GM12865 (cell line): ENCODE measurements around the gene SLC44A5.

Experiments
- DNase-seq: peaks from one replicate; pipeline ENCODE4 v3.0.0; 2010; ENCODE audit warnings: low read depth
- H3K4me3 ChIP-seq: 2 replicates; pipeline ENCODE4 v1.5.1; 2011; ENCODE audit warnings: mild to moderate bottlenecking, low read depth, low read length, control low read depth
- TF ChIP-seq, protein P1 (sequence below): IDR thresholded peaks from 2 replicates; pipeline ENCODE4 v1.5.1; 2011; ENCODE audit warnings: low read length, control low read depth, low read depth, inconsistent platforms; ENCODE audit not compliant: insufficient read depth; ENCODE audit errors: missing control alignments

The SLC44A5 gene

DNA sequence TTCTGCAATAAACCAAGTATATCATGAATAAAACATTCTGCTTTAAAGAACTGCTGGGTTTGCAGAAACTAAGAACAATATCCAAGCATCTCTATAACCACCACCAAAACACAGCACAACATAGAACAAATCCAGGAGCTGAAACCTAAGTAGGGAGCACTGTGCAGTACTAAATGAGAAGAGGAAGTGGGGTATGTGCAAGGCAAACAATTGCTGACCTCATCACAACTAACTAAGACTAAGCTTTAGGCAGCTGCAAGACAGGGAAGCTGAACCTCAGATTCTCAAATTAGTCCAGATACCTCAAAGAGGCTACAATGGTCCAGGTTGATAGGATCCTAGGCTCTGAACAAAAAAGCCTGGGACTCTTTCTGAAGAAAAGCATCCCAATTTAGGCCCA lies 172.6 kb downstream of the SLC44A5 start:
- no peak for DNase-seq
- H3K4me3 ChIP-seq, result no peak overlapping the region
- TF ChIP-seq, protein P1, sequence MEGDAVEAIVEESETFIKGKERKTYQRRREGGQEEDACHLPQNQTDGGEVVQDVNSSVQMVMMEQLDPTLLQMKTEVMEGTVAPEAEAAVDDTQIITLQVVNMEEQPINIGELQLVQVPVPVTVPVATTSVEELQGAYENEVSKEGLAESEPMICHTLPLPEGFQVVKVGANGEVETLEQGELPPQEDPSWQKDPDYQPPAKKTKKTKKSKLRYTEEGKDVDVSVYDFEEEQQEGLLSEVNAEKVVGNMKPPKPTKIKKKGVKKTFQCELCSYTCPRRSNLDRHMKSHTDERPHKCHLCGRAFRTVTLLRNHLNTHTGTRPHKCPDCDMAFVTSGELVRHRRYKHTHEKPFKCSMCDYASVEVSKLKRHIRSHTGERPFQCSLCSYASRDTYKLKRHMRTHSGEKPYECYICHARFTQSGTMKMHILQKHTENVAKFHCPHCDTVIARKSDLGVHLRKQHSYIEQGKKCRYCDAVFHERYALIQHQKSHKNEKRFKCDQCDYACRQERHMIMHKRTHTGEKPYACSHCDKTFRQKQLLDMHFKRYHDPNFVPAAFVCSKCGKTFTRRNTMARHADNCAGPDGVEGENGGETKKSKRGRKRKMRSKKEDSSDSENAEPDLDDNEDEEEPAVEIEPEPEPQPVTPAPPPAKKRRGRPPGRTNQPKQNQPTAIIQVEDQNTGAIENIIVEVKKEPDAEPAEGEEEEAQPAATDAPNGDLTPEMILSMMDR, result no peak

DNA sequence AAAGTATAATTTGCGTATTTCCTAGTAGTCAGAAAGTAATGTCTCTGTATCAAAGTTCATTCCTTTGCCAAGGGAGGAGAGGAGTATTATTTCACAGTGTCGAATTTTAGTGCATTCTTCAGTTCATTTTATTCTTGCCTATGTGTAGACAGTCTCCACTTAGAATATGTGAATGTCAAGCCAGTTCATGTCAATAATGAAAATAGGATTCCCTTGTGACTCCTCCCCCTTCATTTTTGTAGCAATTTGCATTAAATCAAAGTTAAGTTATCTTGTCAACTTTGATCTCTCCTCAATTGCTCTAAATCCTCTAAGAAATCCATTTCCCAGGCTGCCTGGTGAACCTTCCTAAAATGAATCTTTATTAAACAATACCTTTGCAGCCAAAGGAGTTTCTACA lies 179.1 kb downstream of the SLC44A5 start:
- TF ChIP-seq, protein P1, result no peak
- no peak overlapping the region for H3K4me3 ChIP-seq
- no peak for DNase-seq

DNA sequence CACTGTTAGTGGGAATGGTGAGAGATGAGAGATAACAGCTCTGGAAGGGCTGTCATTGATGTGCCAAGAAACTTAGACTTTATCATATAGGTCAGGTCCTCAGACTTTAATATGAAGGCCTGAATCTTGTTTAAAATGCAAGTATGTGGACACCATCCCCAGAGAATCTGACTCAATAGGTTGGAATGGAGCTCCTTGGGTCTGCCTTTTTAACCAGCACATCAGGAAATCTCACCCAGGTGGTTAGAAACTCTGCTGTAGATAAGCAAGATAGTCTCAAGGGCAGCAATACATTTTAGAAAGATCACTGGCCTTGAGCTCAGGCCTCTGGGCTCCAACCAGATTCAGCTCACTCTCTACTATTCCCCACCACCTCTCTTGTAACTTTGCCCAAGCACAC lies 180.4 kb downstream of the SLC44A5 start:
- DNase-seq, result no peak
- TF ChIP-seq, protein P1, result no peak

DNA sequence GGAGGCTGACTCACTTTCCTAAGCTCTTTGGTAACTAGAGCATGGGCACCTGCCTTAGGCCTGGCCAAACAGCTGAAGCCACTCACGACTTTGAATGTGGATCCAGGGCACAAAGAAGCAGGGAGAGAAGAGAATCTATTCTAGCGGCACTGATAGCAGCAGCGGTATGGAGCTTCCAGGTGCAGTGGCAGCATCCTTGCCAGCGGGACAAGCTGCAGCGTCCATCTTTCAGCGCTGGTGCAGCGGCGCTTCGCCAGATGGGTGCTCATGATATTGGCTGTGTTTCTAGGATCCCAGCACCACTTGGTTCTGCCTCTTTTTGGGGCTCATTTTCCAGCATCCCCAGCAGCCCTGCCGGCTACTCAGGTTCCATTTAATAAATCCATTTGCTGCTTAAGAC lies 184.2 kb downstream of the SLC44A5 start:
- H3K4me3 ChIP-seq, result no peak overlapping the region
- TF ChIP-seq, protein P1, result no peak
- DNase-seq, result no peak

More for the DNA sequence above, 180.4 kb downstream of the SLC44A5 start:
- no peak overlapping the region for H3K4me3 ChIP-seq

DNA sequence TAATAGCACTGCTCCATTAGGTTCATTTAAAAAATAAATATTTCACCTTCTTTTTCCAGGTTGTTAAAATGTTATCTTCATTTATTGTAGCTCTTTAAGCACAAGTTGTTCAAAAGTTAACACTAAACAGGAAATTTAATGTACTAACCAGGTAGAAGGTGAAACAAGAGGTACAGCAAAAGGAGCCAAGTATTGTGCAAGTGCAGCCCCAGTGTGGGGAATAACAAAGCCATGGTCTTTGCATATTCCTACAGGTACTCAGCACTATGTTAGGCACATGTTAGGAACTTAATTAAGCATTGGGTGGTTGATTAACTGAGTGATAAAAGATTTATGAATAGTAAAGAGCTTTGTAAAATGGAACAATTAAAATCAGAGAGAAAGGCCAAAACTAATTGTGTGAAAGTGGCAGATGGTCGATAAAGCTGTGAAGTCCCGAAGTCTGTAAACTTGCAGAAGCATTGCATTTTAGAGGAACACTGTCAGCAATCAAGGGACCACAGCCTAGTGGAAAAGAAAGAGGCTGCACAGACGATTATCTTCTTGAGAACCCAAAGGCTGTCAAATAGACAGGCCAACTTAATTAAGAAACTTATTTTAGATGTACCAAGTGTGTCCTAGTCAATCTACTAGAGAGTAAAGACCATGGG lies 185.8 kb downstream of the SLC44A5 start:
- TF ChIP-seq, protein P1, result no peak
- DNase-seq, result no peak
- no peak overlapping the region for H3K4me3 ChIP-seq

DNA sequence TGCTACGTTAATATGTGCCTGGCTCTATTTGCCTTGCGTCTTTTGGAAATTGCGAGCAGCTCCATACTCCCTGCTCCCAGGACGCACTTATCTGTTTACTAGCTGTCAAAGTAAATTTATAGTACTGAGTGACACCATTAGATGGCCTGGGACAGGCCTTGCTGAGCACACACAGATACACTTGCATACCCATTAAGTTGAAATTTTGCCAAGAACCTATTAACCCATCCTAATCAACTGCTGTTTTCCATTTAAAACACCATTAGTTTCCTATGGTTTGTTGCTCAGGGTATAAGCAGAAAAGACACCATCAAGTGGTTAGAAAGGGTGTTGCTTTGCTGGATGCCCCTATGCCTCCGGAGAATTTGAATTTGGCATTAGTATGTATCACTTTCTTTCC lies 187.3 kb downstream of the SLC44A5 start:
- DNase-seq, result no peak
- no peak overlapping the region for H3K4me3 ChIP-seq
- TF ChIP-seq, protein P1, result peak; percentile 13

DNA sequence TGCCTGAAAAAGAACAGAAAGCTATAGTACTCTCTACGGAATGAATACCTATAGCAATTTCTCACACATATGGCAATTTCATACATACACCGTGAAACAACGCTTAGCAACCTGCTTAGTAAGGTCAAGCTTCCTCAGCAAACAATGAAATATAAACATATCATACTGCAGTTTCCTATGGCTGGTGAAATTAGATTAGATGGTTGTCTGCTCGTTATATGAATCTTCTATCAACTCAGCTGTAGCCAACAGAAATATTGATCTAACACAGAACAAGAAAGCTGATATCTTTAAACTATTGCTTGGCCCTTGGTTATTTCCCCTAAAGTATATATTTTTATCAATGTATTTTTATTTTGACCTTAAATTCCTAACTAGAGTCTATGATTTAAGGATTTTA lies 187.8 kb downstream of the SLC44A5 start:
- TF ChIP-seq, protein P1, result no peak
- H3K4me3 ChIP-seq, result no peak overlapping the region
- no peak for DNase-seq
